Nephron (organoid): Measurements from ENCODE around the gene CENPU.

Experiments
- H3K27ac Mint-ChIP-seq, 3 experiments: 2 replicates each; pipeline ENCODE4 v1.8.0; 2020; ENCODE audit warnings: mixed read lengths in 3 of 3, mild to moderate bottlenecking in 2 of 3, moderate library complexity in 1 of 3
- H3K27me3 Mint-ChIP-seq: 2 replicates; pipeline ENCODE4 v1.8.0; 2021; ENCODE audit warnings: low read depth, mild to moderate bottlenecking, moderate library complexity, mixed read lengths
- H3K36me3 Mint-ChIP-seq: 2 replicates; pipeline ENCODE4 v1.8.0; 2020; ENCODE audit warnings: low read depth, mixed read lengths
- H3K4me1 Mint-ChIP-seq: 2 replicates; pipeline ENCODE4 v1.8.0; 2020; ENCODE audit warnings: mixed read lengths
- H3K4me3 Mint-ChIP-seq, 3 experiments: 2 replicates each; pipeline ENCODE4 v1.8.0; 2020; ENCODE audit warnings: mild to moderate bottlenecking in 3 of 3, mixed read lengths in 3 of 3, moderate library complexity in 2 of 3
- H3K9me3 Mint-ChIP-seq: 2 replicates; pipeline ENCODE4 v1.8.0; 2020; ENCODE audit warnings: mixed read lengths
- TF ChIP-seq, protein P1 (sequence below), 3 experiments: fragments of 200-600 bp; sonication (generic); IDR thresholded peaks; one replicate each; pipeline ENCODE4 v1.5.0; 2021; ENCODE audit warnings: antibody characterized with exemption in 3 of 3; ENCODE audit not compliant: unreplicated experiment in 3 of 3

CENPU gene

DNA sequence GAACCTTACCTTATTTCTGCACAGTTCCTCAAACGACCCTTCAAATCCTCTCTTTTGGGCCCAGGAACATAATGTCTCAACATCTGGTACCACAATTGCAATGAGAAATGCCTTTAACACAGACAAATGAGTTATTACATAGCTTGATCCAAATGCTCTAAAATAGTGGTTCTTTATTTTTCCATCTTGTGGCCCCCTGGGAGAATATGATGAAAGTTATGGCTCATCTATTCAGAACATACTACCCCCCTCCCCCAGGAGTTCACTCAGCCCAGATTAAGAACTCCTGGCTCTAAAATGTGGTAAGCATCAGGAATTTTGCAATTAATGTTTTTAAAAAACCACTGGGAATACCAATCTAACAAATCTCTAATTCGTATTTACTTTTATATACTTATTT lies 23.9 kb upstream of the CENPU start:
- Mint-ChIP-seq H3K27me3 (no peaks in the 10 kb centered on the region), H3K9me3 (no peaks in the 10 kb centered on the region), H3K36me3 (peaks cover 29% of the 10 kb centered on the region), H3K4me3 (no peak overlapping the region), H3K27ac (no peak overlapping the region), H3K4me1 (peaks cover 44% of the 10 kb centered on the region)
- TF ChIP-seq, protein P1, sequence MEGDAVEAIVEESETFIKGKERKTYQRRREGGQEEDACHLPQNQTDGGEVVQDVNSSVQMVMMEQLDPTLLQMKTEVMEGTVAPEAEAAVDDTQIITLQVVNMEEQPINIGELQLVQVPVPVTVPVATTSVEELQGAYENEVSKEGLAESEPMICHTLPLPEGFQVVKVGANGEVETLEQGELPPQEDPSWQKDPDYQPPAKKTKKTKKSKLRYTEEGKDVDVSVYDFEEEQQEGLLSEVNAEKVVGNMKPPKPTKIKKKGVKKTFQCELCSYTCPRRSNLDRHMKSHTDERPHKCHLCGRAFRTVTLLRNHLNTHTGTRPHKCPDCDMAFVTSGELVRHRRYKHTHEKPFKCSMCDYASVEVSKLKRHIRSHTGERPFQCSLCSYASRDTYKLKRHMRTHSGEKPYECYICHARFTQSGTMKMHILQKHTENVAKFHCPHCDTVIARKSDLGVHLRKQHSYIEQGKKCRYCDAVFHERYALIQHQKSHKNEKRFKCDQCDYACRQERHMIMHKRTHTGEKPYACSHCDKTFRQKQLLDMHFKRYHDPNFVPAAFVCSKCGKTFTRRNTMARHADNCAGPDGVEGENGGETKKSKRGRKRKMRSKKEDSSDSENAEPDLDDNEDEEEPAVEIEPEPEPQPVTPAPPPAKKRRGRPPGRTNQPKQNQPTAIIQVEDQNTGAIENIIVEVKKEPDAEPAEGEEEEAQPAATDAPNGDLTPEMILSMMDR (IDR thresholded peaks at IDR 0.05; ENCODE audit: unreplicated experiment in 3 of 3), result no peak

DNA sequence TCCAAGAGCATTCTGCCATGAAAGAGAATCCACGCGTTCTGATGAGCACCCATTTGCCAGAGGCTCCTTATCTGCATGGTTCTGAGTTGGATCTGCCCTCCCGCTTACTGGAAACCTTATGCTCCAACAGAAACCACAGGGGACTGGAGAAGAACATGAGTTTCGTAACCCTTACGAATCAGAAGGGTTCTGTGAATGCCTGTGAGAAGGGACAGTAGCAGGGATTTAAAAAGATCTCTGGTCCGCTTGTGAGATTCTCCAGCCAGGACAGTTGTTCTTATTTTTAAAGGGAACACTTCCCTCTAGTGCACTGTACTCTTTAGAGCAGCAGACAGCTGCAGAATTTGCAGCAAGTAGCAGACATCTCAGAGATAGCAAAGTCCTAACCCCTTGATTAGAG lies 22.5 kb upstream of the CENPU start:
- TF ChIP-seq, protein P1 (IDR thresholded peaks at IDR 0.05; ENCODE audit: unreplicated experiment in 3 of 3), result no peak
- H3K4me1 Mint-ChIP-seq, result peaks cover 54% of the 10 kb centered on the region
- peak overlapping the region; percentile 58 to 79 (median 61) for H3K27ac Mint-ChIP-seq
- H3K4me3 Mint-ChIP-seq, result no peak overlapping the region
- H3K27me3 Mint-ChIP-seq, result no peaks in the 10 kb centered on the region
- H3K36me3 Mint-ChIP-seq, result peaks cover 27% of the 10 kb centered on the region
- H3K9me3 Mint-ChIP-seq, result no peaks in the 10 kb centered on the region

DNA sequence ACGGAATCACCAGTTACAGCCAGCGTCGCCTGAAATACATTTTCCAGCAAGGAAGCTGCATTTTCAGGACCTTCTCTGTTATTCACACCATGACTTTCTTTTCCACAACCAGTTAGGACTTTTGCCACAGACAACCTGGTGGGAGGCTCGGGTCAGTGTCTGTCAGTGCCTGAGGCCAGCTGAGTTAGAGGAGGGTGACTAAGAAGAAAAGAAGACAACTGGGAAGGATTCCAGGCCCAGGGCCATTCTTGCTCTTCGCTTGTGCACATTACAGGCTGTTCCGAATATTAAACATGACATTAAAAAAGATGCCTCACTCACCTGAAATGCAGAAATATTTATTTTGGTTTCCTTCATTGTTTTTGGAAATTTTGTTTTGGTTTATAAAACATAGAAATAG lies 21.4 kb upstream of the CENPU start:
- Mint-ChIP-seq H3K27me3 (peaks cover 4% of the 10 kb centered on the region), H3K4me1 (peaks cover 66% of the 10 kb centered on the region), H3K4me3 (no peak overlapping the region), H3K27ac (peak overlapping the region in 1 of 3 experiments; percentile 50), H3K9me3 (no peaks in the 10 kb centered on the region), H3K36me3 (peaks cover 24% of the 10 kb centered on the region)
- TF ChIP-seq, protein P1 (IDR thresholded peaks at IDR 0.05; ENCODE audit: unreplicated experiment in 3 of 3), result no peak

DNA sequence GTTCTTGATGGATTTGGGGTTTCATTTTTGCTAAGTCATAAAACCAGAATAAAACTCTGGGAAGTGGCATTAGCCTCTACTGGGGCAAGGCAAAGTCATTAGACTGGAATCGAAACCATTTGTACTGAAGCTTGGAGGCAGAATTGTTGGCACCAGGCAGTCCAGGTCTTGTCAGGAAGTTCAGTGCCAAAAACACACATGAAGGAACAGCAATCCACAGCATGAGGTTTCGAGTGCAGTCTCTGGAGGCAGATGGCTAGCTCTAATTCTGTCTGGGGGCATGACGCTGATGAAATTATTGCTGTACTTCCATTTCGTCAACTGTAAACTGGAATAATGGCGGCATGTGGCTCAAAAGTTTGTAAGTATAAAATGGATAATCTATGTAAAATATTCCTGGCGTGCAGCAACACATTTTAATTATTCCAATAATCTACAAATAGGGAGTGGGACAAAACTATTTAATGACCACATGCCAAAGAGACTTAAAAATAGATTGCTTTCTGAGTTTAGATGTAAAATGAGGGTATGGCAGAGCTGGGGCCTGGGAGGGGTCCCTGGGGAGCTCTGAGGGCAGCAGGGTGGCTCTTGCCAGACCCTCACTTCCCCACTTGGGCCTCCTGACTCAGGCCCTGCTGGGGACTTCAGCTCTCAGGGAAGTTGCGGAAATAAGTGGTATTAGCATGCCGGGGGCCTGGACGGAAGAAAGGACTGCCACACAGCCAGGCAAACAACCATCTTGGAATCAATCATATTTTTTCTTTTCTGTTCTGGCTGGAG lies 18.8 kb upstream of the CENPU start:
- peak overlapping the region in 1 of 3 experiments; percentile 37 for H3K27ac Mint-ChIP-seq

DNA sequence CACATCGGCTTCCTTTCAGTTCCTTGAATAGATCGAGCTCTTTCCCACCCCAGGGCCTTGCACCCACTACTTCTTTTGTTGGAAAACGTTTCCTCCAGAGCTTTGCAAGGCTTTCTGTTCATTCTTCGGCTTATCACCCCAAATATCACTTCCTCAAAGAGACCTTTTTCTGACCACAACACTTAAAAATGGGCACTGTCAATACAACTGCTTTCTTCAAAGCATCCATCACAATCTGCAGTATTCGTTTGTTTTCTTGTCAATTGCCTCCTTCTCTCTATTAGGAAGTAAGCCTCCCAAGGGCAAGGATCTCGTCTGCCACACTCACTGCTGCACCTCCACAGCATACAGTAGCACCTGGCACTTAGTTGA lies 17.7 kb upstream of the CENPU start:
- Mint-ChIP-seq H3K27me3 (peaks cover 7% of the 10 kb centered on the region), H3K27ac (peak overlapping the region; percentile 44 to 68 (median 54)), H3K9me3 (no peaks in the 10 kb centered on the region), H3K4me3 (peak overlapping the region in 1 of 3 experiments; percentile 80), H3K4me1 (peaks cover 78% of the 10 kb centered on the region), H3K36me3 (peaks cover 9% of the 10 kb centered on the region)
- TF ChIP-seq, protein P1 (IDR thresholded peaks at IDR 0.05; ENCODE audit: unreplicated experiment in 3 of 3), result no peak

More for the DNA sequence above, 18.8 kb upstream of the CENPU start:
- H3K4me3 Mint-ChIP-seq, result no peak overlapping the region
- TF ChIP-seq, protein P1 (IDR thresholded peaks at IDR 0.05; ENCODE audit: unreplicated experiment in 3 of 3), result no peak
- H3K27me3 Mint-ChIP-seq, result peaks cover 4% of the 10 kb centered on the region
- H3K36me3 Mint-ChIP-seq, result peaks cover 13% of the 10 kb centered on the region
- H3K9me3 Mint-ChIP-seq, result no peaks in the 10 kb centered on the region
- peaks cover 80% of the 10 kb centered on the region for H3K4me1 Mint-ChIP-seq
